GM18511 (cell line): ENCODE data around the gene CDKL2.
A peak's percentile ranks its signal among the peaks of the same experiment; 100 is the strongest.
"Not testable (repeated sequence)": the region's sequence is repeated elsewhere in the genome, so short reads cannot be mapped to it uniquely, and the experiment has no call there.

Source experiments
- ATAC-seq: cut with Tn5 transposase; IDR thresholded peaks from one replicate; pipeline ENCODE4 v1.9.1; 2021; ENCODE audit warnings: mild to moderate bottlenecking, moderate library complexity; ENCODE audit not compliant: unreplicated experiment

The CDKL2 gene

DNA sequence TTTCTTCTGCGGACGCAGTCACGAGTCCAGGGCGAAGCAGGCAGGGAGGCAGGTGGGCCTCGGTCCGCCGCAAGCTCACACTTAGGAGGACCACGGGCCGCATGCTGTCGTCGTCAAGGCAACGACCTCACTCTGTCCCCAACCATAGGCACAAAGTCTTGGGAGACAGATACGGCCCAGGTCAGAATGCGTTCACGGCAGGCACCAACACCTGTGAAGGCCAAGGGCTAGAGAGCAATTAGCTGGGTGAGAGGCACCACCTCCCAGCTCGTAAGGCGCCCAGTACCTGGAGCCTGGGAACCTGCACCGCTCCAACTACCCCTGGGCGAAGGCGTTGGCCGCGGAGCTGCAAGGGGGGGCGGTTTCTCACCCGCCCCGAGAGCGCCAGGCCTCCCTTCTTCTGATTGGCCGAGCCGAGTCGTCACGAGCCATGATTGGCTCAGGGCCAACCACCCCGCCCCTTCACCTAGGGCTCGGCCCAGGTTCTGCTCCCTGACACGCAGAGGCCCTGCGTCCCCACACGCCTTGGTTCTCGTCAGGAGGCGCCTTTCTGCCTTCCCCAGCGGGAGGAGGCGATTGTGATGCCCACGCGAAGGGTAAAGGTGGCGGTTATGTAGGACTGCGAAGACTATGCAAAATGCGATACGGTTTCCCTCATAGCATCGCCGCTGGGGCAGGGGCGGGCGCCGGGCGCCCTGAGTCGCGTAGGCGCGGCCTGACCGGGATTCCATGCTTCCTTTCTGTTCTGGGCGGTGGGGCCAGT lies at the start of gene CDKL2:
Gene CDKL2 (minus strand): TSS at position 355 of the 763 bp plus-strand sequence. CDS start 4,540 bp downstream, outside the sequence.
- peak; percentile 99 for ATAC-seq

DNA sequence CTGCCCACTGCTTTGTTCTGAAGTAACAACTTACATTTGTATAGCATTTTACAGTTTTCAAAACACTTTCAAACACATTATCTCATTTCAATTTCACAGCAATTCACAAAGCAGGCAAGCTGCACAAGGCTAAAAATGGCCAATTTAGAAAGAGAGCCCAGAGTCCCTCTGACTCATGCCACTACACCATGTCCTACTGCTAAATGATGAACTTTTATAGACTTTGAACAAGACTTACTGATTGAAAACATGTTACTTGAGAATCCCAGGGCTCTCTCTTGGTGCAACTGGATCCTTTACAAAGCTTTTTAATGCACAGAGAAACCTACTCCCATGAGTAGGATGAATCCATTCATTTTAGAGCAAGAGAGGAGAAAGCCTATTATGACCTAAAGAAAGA lies 48.6 kb upstream of the CDKL2 start:
- no peak for ATAC-seq

DNA sequence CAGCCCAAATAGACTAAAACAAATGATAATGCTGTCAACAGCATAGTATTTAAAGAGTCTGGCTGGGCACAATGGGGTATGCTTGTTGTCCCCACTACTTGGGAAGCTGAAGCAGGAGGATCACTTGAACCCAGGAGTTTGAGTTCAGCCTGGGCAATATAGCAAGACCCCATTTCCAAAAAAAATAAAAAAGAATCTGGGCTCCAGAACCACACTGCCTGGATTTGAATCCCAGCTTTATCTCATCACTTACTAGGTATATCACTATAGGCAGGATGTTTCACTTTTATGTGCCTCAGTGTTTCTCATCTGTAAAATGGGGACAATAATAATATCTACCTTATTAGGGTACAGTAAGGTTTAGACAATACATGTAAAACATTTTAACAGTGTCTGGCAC lies 48.1 kb upstream of the CDKL2 start:
- ATAC-seq = no peak

DNA sequence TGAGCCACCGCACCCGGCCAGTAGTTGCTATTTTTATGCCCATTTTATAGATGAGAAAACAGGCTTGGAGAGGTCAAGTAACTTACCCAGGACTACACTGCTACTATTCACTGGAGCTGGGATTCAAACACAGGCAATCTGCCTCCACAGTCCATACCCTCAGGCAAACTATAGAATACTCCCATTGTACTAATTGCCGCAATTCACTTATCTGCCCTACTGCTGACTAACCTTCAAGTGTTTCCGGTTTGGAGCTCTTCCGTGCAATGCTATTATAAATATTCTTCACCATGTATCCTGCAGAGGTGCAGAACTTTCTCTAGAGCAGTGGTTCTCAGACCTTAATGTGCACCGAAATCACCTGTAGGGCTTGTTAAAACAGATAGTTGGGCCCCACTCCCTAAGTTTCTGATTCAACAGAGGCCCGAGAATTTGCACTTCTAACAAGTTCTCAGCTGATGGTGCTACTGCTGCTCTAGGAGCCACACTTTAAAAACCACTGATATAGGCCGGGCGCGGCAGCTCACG lies 44.7 kb upstream of the CDKL2 start:
- ATAC-seq = no peak

DNA sequence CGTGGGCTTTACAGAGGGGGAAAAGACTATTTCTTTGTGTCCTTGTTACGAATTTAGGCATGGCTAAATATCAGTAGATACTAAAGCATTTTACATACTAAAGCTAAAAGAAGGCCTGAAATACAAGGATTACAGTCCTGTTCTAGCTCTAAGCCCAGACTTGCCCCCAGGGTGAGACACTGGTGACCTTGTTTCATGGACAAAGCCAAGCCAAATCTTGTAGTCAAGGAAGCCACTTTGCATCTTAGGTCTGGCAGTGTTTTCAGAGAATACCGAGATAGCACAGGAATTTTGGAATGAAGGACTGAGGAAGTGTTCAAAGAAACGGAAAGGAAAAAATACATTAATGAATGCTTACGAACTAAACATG lies 43.6 kb upstream of the CDKL2 start:
- no peak for ATAC-seq

DNA sequence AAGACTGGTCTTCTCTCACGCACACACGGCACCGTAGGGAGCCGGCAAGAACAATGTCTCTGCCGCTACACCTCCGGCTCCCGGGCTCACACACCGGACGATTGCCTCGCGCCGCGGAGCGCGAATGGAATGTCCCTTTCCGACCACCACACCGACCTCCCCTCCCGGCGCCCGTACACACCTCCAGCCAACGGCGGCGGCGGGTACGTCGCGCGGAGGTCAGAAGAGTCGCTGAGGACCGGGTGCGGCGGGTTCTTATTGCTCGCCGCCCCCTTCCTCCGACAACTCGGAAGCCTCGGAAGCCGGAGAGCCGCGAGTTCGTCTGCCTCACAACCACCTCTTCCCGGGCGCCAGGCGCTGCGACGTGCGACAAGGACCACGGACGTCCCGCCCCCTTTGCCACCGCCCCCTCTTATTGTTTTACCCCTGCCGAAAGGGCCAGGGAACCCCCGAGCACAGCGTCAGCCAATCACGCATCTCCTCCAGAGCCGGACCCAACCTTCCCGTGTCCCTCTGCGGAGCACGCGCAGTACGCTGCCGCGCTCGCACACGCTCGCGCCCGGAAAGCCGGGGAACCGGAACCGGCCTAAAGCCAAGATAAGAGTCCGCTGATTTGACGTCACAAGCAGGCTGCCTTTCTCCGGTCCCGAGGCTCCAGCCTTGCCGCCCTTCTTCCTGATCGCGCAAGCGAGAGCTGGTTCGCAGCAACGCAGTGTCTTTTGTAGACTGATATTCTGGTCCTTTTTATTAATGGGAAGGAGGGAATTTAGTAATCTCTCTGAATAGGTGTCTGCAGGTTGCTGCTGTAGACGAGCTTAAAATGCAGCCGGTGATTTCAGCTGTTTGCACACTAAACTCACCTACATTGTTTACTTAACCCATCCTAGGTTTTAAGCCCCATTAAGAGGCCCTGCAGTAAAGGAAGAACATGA lies 43.0 kb upstream of the CDKL2 start, which contains the start of gene G3BP2:
Gene G3BP2 (minus strand): TSS at position 385 of the 932 bp plus-strand sequence. CDS start 11,386 bp downstream, outside the sequence.
- peak; percentile 92 for ATAC-seq

DNA sequence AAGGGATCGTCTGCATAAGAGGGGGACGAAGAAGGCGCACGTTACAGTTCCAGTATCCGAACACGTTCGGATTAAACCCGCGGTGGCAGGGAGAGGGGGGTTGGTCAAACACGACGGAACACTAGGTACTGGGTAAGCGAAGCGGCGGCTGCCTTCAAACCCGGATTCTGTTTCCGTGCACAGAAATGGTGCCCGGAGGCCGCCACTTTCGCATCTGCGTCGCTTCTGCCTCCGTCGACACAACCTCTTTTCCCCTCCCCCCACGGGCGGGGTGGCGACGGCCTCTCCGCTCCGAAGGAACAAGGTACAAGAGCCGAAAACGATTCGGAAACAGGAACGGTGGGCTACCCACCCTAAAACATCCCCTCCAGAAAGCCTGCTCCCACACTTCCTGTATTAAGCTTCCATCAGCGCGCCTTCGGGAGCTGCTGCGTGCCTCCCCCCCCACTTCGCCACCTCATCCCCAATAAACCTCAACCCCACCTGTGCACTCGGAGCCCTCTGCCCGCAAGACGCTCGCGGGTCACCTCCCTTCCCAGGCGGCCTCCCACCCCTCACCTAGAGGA lies 42.2 kb upstream of the CDKL2 start:
- peak; percentile 35 for ATAC-seq

DNA sequence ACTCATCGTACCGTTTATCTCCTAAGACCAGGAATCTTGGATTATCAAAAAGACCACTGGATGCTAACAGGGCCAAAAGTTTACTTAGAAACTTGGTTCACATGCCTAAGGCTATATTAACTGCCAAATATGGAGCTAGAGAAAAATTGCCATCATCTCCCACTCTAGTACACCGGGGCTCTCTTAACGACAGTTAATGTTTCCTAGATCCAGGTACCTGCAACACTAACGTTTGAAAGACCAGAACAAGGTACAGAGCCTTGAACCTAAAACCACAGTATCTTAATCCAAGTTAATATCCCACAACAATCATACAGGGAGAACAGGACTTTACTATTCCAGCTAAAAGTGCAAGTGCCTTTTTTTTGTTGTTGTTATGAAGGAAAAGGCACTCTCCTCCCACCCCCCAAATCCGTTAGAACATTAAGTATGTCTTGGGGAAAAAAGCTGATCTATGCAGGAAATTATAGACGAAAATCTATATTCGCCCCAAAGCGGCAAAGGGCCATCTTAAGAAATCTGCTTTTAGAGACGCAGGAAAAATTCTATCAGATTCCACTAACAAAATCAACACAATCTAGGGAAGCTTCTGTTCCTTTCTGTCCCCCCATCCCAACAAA lies 41.6 kb upstream of the CDKL2 start:
- ATAC-seq = no peak

DNA sequence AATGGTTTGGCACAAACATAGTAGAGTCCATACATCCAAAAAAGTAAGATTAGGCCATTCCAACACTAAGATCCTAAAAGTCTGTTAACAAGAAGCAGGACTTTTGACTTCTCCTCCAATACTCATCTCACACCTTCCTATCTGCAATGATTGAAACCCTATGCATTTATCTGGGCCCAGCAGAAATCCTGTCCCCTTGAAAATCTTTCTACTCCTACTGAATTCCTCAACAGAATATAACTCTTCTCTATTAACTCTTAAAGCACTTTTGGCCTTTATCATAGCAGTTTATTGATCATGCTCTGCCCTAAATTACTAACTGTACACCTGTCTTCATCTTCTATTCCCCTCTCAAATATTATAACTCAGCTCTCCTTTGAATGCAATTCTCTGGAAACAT lies 38.3 kb upstream of the CDKL2 start:
- no peak for ATAC-seq

DNA sequence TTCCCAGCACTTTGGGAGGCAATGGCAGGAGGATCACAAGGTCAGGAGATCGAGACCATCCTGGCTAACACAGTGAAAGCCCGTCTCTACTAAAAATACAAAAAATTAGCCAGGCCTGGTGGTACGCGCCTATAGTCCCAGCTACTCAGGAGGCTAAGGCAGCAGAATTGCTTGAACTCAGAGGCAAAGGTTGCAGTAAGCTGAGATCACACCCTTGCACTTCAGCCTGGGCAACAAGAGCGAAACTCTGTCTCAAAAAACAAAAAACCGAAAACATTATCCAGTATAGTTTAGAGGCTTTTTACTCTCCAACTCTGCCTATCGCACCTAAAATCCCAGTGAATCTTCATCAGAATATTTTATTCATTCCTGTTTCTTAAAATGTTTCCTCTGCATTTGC lies 37.3 kb upstream of the CDKL2 start:
- not testable (repeated sequence) for ATAC-seq

DNA sequence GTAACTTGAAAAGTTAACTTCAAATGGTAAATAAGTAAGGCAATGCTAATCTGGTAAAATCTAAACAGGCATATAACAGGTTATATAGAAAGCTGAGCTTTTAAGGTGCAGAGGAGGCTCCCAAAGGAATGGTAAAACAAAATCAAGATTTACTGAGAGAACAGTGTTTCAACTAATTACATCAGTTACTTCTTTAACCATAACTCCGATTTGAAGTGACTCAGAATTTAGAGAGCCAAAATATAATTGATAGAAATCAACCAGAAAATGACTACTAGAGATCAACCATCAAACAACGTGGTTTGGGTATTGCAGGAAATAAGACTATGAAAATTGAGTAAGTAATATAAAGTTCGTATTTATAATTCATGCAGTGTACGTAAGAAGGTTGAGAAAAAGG lies 36.0 kb upstream of the CDKL2 start:
- no peak for ATAC-seq

DNA sequence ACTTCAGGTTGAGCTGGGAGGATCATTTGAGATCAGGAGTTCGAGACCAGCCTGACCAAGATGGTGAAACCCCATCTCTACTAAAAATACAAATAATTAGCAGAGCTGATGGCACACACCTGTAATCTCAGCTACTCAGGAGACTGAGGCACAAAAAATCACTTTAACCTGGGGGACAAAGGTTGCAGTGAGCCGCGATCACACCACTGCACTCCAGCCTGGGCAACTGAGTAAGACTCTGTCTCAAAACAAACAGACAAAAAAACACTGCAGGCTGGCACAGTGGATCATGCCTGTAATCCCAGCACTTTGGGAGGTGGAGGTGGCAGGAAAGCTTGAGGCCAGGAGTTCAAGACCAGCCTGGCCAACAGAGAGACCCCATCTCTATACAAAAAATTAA lies 34.3 kb upstream of the CDKL2 start:
- ATAC-seq = not testable (repeated sequence)

DNA sequence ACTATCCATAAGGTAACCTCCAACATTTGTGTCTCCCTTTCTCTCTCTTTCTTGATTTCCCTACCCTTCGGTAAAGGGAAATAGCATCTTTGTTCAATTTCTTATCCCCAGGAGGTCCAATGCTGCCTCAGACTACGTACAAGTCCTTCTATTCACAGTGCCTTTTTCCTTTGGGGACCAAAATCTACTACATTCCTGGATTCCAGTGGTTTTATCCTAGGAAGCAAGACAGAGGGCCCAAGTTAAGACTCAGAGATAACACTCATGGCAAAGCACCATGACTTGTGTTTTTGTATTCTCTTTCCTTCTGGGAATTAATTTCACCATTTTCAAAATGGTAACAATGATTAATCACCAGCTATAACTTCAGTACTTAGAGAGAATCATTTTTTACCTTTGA lies 32.3 kb upstream of the CDKL2 start:
- no peak for ATAC-seq

DNA sequence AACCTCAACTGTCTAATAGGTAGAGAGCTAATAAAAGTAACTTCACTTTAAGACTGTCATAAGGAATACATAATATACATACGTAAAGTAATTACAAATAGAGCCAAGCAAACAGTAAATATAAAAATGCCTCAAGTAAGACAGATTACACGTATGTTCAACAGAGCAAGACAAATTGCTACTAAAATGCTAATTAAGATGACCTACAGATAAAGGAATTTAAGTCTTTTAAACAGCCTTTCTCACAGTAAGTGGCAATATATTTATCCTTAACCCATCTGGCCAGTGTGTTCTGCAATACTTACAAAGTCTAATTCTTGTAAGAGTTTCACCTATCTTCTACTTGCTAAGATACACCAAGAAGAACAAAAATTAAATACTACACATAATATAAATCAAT lies 30.2 kb upstream of the CDKL2 start:
- no peak for ATAC-seq

DNA sequence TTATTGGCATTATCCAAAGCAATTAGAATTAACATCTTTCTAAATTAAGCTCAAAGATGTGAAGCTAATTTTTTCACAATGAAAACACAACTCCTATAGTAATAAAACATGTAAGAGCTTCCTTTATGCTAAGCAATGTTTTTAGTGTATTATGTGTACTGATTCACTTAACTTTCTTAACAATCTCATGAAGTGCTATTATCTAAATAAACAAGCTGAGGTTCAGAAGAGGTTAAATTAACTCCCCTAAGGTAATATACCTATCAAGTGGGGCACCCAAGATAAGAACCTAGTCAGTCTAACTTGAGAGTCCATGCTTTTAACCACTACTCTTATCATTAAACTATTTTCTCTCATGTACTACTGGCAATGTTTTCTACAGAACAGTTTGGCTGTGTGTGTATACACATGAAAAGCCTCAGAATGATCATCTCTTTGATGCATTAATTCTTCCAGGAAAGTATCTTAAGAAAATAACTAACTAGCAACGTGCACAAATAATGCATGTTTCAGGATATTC lies 29.2 kb upstream of the CDKL2 start:
- ATAC-seq = no peak

DNA sequence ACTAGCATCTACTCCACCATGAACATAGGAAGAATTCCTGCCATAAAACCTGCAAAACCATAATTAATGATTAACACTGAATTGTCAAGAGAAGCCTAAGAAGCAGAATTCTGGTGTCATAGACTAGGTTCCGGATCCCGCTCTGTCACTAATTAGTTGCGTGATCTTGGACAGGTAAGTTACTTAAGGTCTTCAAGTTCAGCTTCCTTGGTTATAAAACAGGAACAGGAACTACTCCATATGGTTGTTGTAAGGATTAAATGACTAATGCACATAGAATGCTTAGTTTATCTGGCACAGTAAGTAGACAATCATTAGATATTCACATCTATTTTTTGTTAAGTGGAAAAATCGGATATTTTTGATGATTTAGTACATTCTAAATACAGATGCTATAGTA lies 28.5 kb upstream of the CDKL2 start:
- ATAC-seq = no peak

DNA sequence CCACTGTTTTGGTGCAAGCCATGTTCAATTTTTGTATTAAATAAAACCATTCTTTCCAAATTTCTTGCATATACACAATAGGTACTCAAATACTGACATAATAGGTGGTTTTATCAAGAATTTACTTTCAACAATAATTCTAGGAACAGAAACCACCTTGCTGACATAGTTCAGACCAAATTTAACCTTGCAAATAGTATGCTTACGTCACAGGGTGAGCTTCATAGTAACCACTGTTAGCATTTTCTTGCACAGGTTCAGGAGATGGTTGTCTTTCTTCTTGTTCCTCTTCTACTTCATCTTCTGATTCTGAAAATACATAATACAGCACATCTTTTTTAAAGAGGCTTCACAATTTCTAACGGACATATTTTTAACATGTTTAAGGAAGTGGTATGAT lies 25.2 kb upstream of the CDKL2 start:
- ATAC-seq = peak; percentile 83

DNA sequence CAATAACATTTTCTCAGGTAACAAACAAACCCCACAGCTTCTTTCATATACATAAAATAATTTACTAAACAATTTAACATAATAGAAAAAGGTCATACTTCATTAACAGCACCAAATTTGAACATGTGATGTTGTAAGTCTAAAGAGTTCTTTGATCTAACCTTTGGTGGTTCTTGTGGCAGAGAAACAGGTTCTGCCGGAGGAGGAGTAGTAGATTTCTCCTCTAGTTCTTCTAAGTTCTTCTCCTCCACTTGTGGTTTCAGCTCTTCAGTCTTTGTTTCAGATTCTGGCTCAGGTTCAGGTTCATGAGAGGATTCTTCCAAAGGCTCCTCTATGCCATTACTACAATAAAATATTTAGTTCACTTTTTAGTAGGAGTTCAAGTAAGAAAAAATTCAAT lies 24.6 kb upstream of the CDKL2 start:
- no peak for ATAC-seq

DNA sequence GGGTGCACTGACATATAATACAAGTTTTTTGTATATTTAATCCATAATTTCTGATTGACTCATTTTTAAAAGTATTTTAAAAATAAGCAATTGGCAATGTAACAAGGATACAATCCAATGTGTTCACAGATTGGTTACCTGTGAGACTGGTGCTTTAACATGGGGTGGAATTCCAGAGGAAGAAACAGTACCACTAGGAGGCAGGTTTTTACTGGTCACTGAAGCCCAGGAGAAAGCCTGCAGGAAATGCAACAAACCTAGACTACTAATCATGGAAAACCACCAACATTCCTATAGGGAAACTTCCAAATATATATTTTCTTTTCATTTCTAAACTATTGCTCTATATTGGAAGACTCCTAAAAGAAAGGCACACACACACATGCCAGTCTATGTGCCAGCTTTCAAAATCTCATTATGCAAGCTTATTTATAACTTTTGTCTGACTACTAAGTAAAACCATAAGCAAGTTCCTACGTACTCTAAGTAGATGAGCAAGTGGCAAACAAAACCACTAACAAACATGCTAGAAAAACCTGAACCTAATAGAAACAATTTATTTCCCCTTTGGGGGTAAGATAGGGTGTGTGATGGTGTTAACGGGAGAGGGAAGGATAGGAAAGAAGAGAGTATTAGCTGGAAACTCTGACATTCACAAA lies 23.6 kb upstream of the CDKL2 start:
- ATAC-seq = no peak

DNA sequence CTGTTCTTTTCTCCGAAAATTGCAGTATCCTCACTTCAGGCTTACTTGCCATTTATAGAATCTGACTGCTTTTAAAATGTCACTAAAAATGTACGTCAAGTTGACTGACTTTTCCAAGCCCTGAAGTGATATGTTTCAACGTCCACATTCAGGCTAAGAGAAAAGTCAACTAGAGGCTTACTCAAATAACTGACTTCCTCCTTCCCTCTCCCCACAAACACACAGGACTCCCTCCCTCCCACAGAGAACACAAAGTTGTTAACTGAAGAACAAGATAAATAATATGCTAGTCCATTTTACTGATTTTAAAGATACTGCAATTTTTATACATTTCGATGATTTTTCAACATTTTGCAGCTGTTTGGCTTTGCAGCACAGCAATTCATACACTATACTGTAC lies 13.8 kb upstream of the CDKL2 start:
- no peak for ATAC-seq
